GM12872 (cell line): Measurements from ENCODE around the gene LRRFIP1.

Experiments
- TF ChIP-seq, protein P1 (sequence below): IDR thresholded peaks from 3 replicates; pipeline ENCODE4 v1.5.1; 2011; ENCODE audit warnings: low read depth, mild to moderate bottlenecking, low read length, moderate library complexity; ENCODE audit not compliant: insufficient read depth

LRRFIP1 gene

GRCh38 chr2:237827421-237827987 is 200.1 kb downstream of the LRRFIP1 start:
- TF ChIP-seq, protein P1, sequence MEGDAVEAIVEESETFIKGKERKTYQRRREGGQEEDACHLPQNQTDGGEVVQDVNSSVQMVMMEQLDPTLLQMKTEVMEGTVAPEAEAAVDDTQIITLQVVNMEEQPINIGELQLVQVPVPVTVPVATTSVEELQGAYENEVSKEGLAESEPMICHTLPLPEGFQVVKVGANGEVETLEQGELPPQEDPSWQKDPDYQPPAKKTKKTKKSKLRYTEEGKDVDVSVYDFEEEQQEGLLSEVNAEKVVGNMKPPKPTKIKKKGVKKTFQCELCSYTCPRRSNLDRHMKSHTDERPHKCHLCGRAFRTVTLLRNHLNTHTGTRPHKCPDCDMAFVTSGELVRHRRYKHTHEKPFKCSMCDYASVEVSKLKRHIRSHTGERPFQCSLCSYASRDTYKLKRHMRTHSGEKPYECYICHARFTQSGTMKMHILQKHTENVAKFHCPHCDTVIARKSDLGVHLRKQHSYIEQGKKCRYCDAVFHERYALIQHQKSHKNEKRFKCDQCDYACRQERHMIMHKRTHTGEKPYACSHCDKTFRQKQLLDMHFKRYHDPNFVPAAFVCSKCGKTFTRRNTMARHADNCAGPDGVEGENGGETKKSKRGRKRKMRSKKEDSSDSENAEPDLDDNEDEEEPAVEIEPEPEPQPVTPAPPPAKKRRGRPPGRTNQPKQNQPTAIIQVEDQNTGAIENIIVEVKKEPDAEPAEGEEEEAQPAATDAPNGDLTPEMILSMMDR: no peak
